GM12872 (cell line): ENCODE results near the gene CALD1.
A peak's percentile ranks its signal among the peaks of the same experiment; 100 is the strongest.

Experiments used
- TF ChIP-seq, protein P1 (sequence below): IDR thresholded peaks from 3 replicates; pipeline ENCODE4 v1.5.1; 2011; ENCODE audit warnings: low read depth, mild to moderate bottlenecking, low read length, moderate library complexity; ENCODE audit not compliant: insufficient read depth

Gene CALD1

DNA sequence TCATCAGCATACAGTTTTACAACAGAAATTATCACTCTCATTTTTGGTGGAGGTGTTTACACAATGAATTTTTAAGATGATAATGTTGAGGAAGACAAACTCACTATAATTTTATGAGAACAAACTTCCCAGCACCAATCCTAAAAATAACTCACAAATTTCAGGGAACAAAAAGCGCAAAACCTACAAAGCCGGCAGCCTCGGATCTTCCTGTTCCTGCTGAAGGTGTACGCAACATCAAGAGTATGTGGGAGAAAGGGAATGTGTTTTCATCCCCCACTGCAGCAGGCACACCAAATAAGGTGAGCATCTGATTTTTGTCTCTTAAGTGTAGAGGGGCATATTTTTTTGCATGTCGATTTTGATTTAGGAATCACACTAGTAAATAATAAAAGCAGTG lies 180.4 kb downstream of the CALD1 start:
- TF ChIP-seq, protein P1, sequence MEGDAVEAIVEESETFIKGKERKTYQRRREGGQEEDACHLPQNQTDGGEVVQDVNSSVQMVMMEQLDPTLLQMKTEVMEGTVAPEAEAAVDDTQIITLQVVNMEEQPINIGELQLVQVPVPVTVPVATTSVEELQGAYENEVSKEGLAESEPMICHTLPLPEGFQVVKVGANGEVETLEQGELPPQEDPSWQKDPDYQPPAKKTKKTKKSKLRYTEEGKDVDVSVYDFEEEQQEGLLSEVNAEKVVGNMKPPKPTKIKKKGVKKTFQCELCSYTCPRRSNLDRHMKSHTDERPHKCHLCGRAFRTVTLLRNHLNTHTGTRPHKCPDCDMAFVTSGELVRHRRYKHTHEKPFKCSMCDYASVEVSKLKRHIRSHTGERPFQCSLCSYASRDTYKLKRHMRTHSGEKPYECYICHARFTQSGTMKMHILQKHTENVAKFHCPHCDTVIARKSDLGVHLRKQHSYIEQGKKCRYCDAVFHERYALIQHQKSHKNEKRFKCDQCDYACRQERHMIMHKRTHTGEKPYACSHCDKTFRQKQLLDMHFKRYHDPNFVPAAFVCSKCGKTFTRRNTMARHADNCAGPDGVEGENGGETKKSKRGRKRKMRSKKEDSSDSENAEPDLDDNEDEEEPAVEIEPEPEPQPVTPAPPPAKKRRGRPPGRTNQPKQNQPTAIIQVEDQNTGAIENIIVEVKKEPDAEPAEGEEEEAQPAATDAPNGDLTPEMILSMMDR, result no peak

DNA sequence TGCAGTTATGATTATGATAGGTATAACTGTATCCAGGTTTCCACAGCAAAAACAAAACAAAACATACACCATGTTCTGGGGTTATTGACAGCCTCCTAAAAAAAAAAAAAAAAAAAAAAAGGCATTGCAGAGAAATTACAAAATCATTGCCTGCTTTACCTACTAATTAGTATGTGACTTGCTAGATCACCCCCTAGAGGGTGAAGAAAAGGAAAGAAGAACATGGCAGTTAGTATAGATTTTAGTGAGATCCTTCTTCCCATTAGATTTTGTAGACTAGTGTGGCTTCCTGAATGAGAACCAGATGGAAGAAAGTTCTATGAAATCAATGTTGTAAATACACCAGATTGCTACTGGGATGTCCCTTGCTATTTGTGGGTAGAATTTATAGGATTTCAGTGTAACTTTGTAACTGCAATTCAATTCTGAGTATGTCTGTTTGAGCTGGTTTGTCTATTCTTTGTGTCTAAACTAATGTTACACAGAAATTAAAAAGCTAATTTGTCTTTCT lies 182.9 kb downstream of the CALD1 start:
- TF ChIP-seq, protein P1, result no peak

GRCh38 chr7:134963036-134963435 lies 183.6 kb downstream of the CALD1 start:
- TF ChIP-seq, protein P1, result no peak

- TF ChIP-seq, protein P1, result no peak
Measured at GRCh38 chr7:134966691-134967090, 187.3 kb downstream of the CALD1 start.

GRCh38 chr7:134968110-134968509 lies 188.7 kb downstream of the CALD1 start:
- TF ChIP-seq, protein P1, result no peak

DNA sequence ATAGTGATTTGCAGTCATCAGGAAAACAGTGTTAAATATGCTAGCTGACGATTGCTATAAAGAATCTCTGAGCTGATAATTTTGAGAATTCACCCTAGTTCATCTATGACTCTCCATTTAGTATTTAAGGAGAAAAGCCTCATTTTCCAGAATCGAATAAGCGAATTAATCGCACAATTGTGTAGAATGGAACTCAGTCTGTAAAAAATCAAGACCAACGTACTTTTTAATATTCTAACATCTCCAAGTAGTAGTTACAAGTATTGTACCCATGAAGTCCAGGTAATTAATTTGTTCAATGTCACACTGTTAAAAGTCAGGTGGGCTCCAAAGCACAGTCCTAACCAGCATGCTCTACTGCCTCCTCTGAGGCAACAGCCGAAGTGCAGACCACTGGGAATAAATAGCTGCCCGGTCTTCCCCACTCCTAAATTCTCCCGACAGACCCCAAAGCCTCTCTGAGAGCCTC lies 206.5 kb downstream of the CALD1 start:
- TF ChIP-seq, protein P1, result peak; percentile 23; the same call in 1 of the 3 replicates

DNA sequence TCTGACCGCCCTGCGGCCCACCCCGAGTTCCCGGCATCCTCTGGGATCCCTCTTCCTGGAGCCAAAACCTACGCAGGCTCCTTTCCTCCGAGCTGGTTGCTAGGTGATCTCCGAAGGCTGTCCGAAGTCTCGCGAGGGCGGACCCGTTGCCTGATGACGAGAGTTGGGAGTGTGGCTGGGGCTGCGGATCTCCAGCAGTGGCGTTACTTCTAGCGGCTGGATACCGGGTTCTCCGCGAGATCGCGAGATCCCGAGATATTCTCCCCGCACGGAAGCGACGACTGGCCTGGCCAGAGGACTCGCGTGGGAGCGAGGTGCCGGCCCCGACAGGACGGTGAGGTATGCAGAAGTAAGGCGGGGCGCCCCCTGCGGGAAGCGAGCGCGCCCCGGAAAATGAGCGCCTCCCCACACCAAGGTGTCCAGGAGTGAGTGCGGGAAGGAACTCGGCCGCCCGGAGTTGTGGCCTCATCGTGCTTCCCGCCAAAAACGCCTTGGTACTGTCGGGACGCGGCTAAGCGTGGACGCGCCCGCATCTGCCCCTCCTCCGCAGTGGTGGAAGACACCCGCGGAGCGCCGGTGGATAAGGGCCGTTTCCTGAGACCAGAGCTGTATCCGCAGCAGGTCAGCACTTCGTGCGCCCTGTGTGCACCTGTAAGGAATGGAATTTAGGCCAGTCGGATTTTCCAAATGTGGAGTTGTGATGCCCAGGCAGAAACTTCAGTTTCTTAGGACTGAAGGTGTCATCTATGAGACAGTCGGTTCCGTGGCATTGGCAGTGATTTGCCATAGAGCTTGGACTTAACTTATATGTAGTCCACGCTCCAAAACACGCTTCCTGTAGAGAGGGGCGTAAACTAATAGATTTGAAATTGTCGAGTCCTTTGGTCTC lies 207.2 kb downstream of the CALD1 start, which contains the start of gene AGBL3:
AGBL3 (plus strand) TSS at position 146 of the 889 bp plus-strand sequence. CDS start 1,426 bp downstream, outside the sequence.
- TF ChIP-seq, protein P1, result peak; percentile 70
